Gastroesophageal sphincter (tissue), 4 donors: ENCODE results near the gene ZNF689. TPM values are rescaled to one million over a fixed set of nuclear protein-coding genes. Genes with fewer than 3 reads are reported as not detected.
A peak's percentile ranks its signal among the peaks of the same experiment; 100 is the strongest.

Experiments used
- ATAC-seq: fragments of 150-250 bp; one replicate; pipeline ENCODE4 v1.9.1; 2016; ENCODE audit warnings: mild to moderate bottlenecking, moderate library complexity
- H3K27ac ChIP-seq, 4 donors: fragments of 200-600 bp; sonication (generic) in 3 of 4; 1 replicate in 3 of 4; 2 replicates in 1 of 4; pipeline ENCODE4 v1.5.1; 2016 to 2019
- H3K27me3 ChIP-seq: fragments of 200-600 bp; sonication (generic); one replicate; pipeline ENCODE4 v1.5.1; 2019
- H3K36me3 ChIP-seq, 2 donors: fragments of 200-600 bp; sonication (generic); one replicate each; pipeline ENCODE4 v1.5.1; 2019; ENCODE audit warnings: control low read depth in 1 of 2
- H3K4me1 ChIP-seq, 3 donors: fragments of 200-600 bp; sonication (generic); 1 replicate in 2 of 3; 2 replicates in 1 of 3; pipeline ENCODE4 v1.5.1; 2016 to 2019; ENCODE audit warnings: control low read depth in 2 of 3
- H3K4me3 ChIP-seq, 2 donors: fragments of 200-600 bp; sonication (generic); one replicate each; pipeline ENCODE4 v1.5.1; 2019; ENCODE audit warnings: mild to moderate bottlenecking in 1 of 2, moderate library complexity in 1 of 2
- H3K9me3 ChIP-seq, 3 donors: fragments of 200-600 bp; sonication (generic); one replicate each; pipeline ENCODE4 v1.5.1; 2017 to 2019; ENCODE audit warnings: control low read depth in 2 of 3
- CTCF ChIP-seq, 4 experiments: fragments of 200-600 bp in 2 of 4; fragments of 450-650 bp in 2 of 4; sonication (generic) in 1 of 4; IDR thresholded peaks; one replicate each; pipeline ENCODE4 v1.5.1; 2017 to 2019; ENCODE audit warnings: antibody characterized with exemption in 4 of 4, mild to moderate bottlenecking in 2 of 4, moderate library complexity in 2 of 4
- EP300 ChIP-seq: sonication (generic); formaldehyde crosslinking; IDR thresholded peaks from one replicate; pipeline ENCODE4 v1.6.1; 2017; ENCODE audit warnings: antibody characterized with exemption, mild to moderate bottlenecking
- POLR2A ChIP-seq, 2 donors: fragments of 450-650 bp; IDR thresholded peaks; one replicate each; pipeline ENCODE4 v1.6.1; 2017; ENCODE audit warnings: antibody characterized with exemption in 2 of 2, mild to moderate bottlenecking in 2 of 2, moderate library complexity in 1 of 2
- POLR2AphosphoS5 ChIP-seq: sonication (generic); formaldehyde crosslinking; IDR thresholded peaks from one replicate; pipeline ENCODE4 v1.6.1; 2017; ENCODE audit warnings: antibody characterized with exemption
- WGBS, 2 donors: methylation state at CpG; one replicate each; pipeline ENCODE4 v1.1.5; 2018; ENCODE audit warnings: low coverage in 1 of 2; 5-methylcytosine and 5-hydroxymethylcytosine counted together
- total RNA-seq, 4 donors: library from RNA; depleted of rRNA; stranded (reverse); fragments of >200 nt; gene quantifications; one replicate each; pipeline ENCODE4 v1.1.0, GENCODE V29; 2016

Gene ZNF689
- total RNA-seq, 4 donors from 2014 or later = 9.7 to 13.1 (median 11.4) TPM

- no peak for TF ChIP-seq CTCF (IDR thresholded peaks at IDR 0.05)
- no peak for TF ChIP-seq EP300
- no peak for TF ChIP-seq POLR2AphosphoS5
- TF ChIP-seq POLR2A (IDR thresholded peaks at IDR 0.05) = no peak
- Histone ChIP-seq H3K4me3 (no peak overlapping the region), H3K27me3 (no peaks in the 10 kb centered on the region), H3K27ac (no peak overlapping the region), H3K9me3 (no peaks in the 10 kb centered on the region), H3K36me3 (peaks cover 0 to 63% of the 10 kb centered on the region in 2 donors), H3K4me1 (peaks cover 0 to 34% (median 0%) of the 10 kb centered on the region in 3 donors)
- 83 to 96% methylated on average over 1 to 5 of the region's 15 CpGs for WGBS, 2 donors
- ATAC-seq = no peak
These were observed 5.0 kb downstream of the ZNF689 start for GRCh38 chr16:30605158-30605557.

GRCh38 chr16:30604316-30604947 is 5.8 kb downstream of the ZNF689 start:
- no peak for ATAC-seq
- H3K36me3 ChIP-seq = peaks cover 0 to 63% of the 10 kb centered on the region in 2 donors
- no CpG with 5 or more reads among the region's 49 CpGs for WGBS, 2 donors
- H3K4me3 ChIP-seq = no peak overlapping the region
- H3K27me3 ChIP-seq = no peaks in the 10 kb centered on the region
- H3K9me3 ChIP-seq = no peaks in the 10 kb centered on the region
- no peak overlapping the region for H3K27ac ChIP-seq
- peaks cover 0 to 32% (median 0%) of the 10 kb centered on the region in 3 donors for H3K4me1 ChIP-seq
- no peak for TF ChIP-seq CTCF (IDR thresholded peaks at IDR 0.05)
- no peak for TF ChIP-seq EP300
- TF ChIP-seq POLR2AphosphoS5 = no peak
- TF ChIP-seq POLR2A (IDR thresholded peaks at IDR 0.05) = no peak

GRCh38 chr16:30603945-30604315 is 6.3 kb downstream of the ZNF689 start:
- no peak for ATAC-seq

GRCh38 chr16:30602616-30603277 is 7.4 kb downstream of the ZNF689 start:
- TF ChIP-seq POLR2AphosphoS5 (no peak), EP300 (no peak), POLR2A (IDR thresholded peaks at IDR 0.05) (no peak), CTCF (IDR thresholded peaks at IDR 0.05) (no peak)
- Histone ChIP-seq H3K9me3 (no peaks in the 10 kb centered on the region), H3K27ac (peak overlapping the region in 3 of 4 donors; percentile 14 to 26 (median 19)), H3K4me3 (no peak overlapping the region), H3K36me3 (peaks cover 0 to 60% of the 10 kb centered on the region in 2 donors), H3K27me3 (no peaks in the 10 kb centered on the region), H3K4me1 (peaks cover 0 to 15% (median 0%) of the 10 kb centered on the region in 3 donors)
- WGBS, 2 donors = 14 to 61% methylated on average over 1 to 3 of the region's 4 CpGs
- no peak for ATAC-seq

More at GRCh38 chr16:30603945-30604315, 6.3 kb downstream of the ZNF689 start:
- peaks cover 0 to 63% of the 10 kb centered on the region in 2 donors for H3K36me3 ChIP-seq
- 56 to 100% methylated on average over 1 to 4 of the region's 7 CpGs for WGBS, 2 donors
- no peak overlapping the region for H3K4me3 ChIP-seq
- H3K27ac ChIP-seq = no peak overlapping the region
- no peaks in the 10 kb centered on the region for H3K27me3 ChIP-seq
- TF ChIP-seq EP300 = no peak
- TF ChIP-seq POLR2AphosphoS5 = no peak
- no peak for TF ChIP-seq CTCF (IDR thresholded peaks at IDR 0.05)
- no peak for TF ChIP-seq POLR2A (IDR thresholded peaks at IDR 0.05)
- no peaks in the 10 kb centered on the region for H3K9me3 ChIP-seq
- peaks cover 0 to 27% (median 0%) of the 10 kb centered on the region in 3 donors for H3K4me1 ChIP-seq

GRCh38 chr16:30601966-30602365 is 8.2 kb downstream of the ZNF689 start:
- H3K36me3 ChIP-seq = peaks cover 0 to 52% of the 10 kb centered on the region in 2 donors
- WGBS, 2 donors = 69 to 80% methylated on average over 4 of the region's 4 CpGs
- no peaks in the 10 kb centered on the region for H3K27me3 ChIP-seq
- ATAC-seq = no peak
- H3K9me3 ChIP-seq = no peaks in the 10 kb centered on the region
- peak overlapping the region in 1 of 4 donors; percentile 14 for H3K27ac ChIP-seq
- TF ChIP-seq POLR2A (IDR thresholded peaks at IDR 0.05) = no peak
- no peak for TF ChIP-seq EP300
- no peak for TF ChIP-seq CTCF (IDR thresholded peaks at IDR 0.05)
- TF ChIP-seq POLR2AphosphoS5 = no peak
- peaks cover 0 to 11% (median 0%) of the 10 kb centered on the region in 3 donors for H3K4me1 ChIP-seq
- H3K4me3 ChIP-seq = no peak overlapping the region
